ENCODE measurements around the gene PLPPR1.

PLPPR1 gene

GRCh38 chr9:101047848-101048397 lies 19.4 kb downstream of the PLPPR1 start:
- DNase-seq (ENCODE audit: low read depth in 1 of 2, low spot score in 1 of 2), result no peak

- no peak for DNase-seq (ENCODE audit: low read depth in 1 of 2, low spot score in 1 of 2)
These were observed 22.1 kb downstream of the PLPPR1 start for GRCh38 chr9:101050650-101051049.

GRCh38 chr9:101054657-101055056 lies 26.1 kb downstream of the PLPPR1 start:
- DNase-seq (ENCODE audit: low read depth in 1 of 2, low spot score in 1 of 2), result no peak

GRCh38 chr9:101055516-101055915 lies 27.0 kb downstream of the PLPPR1 start:
- no peak for DNase-seq (ENCODE audit: low read depth in 1 of 2, low spot score in 1 of 2)

GRCh38 chr9:101062686-101063085 lies 34.2 kb downstream of the PLPPR1 start:
- DNase-seq (ENCODE audit: low read depth in 1 of 2, low spot score in 1 of 2), result no peak

GRCh38 chr9:101063192-101063591 lies 34.7 kb downstream of the PLPPR1 start:
- DNase-seq (ENCODE audit: low read depth in 1 of 2, low spot score in 1 of 2), result no peak

- no peak for DNase-seq (ENCODE audit: low read depth in 1 of 2, low spot score in 1 of 2)
These were observed 35.7 kb downstream of the PLPPR1 start for GRCh38 chr9:101064206-101064605.

- DNase-seq (ENCODE audit: low read depth in 1 of 2, low spot score in 1 of 2), result no peak
These were observed 37.4 kb downstream of the PLPPR1 start for GRCh38 chr9:101065930-101066329.

GRCh38 chr9:101068696-101069095 lies 40.2 kb downstream of the PLPPR1 start:
- DNase-seq (ENCODE audit: low read depth in 1 of 2, low spot score in 1 of 2), result no peak

- no peak for DNase-seq (ENCODE audit: low read depth in 1 of 2, low spot score in 1 of 2)
These were observed 43.7 kb downstream of the PLPPR1 start for GRCh38 chr9:101072259-101072658.

- no peak for DNase-seq (ENCODE audit: low read depth in 1 of 2, low spot score in 1 of 2)
These were observed 44.6 kb downstream of the PLPPR1 start for GRCh38 chr9:101073122-101073521.

- DNase-seq (ENCODE audit: low read depth in 1 of 2, low spot score in 1 of 2), result no peak
These were observed 53.1 kb downstream of the PLPPR1 start for GRCh38 chr9:101081641-101082040.

GRCh38 chr9:101083448-101084202 lies 55.1 kb downstream of the PLPPR1 start:
- DNase-seq (ENCODE audit: low read depth in 1 of 2, low spot score in 1 of 2), result no peak

- no peak for DNase-seq (ENCODE audit: low read depth in 1 of 2, low spot score in 1 of 2)
These were observed 58.9 kb downstream of the PLPPR1 start for GRCh38 chr9:101087426-101087825.

- no peak for DNase-seq (ENCODE audit: low read depth in 1 of 2, low spot score in 1 of 2)
These were observed 64.4 kb downstream of the PLPPR1 start for GRCh38 chr9:101092922-101093321.

- no peak for DNase-seq (ENCODE audit: low read depth in 1 of 2, low spot score in 1 of 2)
These were observed 65.1 kb downstream of the PLPPR1 start for GRCh38 chr9:101093620-101094019.

- DNase-seq (ENCODE audit: low read depth in 1 of 2, low spot score in 1 of 2), result no peak
These were observed 66.2 kb downstream of the PLPPR1 start for GRCh38 chr9:101094686-101095085.

GRCh38 chr9:101097210-101097609 lies 68.7 kb downstream of the PLPPR1 start:
- DNase-seq (ENCODE audit: low read depth in 1 of 2, low spot score in 1 of 2), result no peak

- DNase-seq (ENCODE audit: low read depth in 1 of 2, low spot score in 1 of 2), result no peak
These were observed 69.9 kb downstream of the PLPPR1 start for GRCh38 chr9:101098392-101098791.

GRCh38 chr9:101114317-101114716 lies 85.8 kb downstream of the PLPPR1 start:
- no peak for DNase-seq (ENCODE audit: low read depth in 1 of 2, low spot score in 1 of 2)

GRCh38 chr9:101115102-101115501 lies 86.6 kb downstream of the PLPPR1 start:
- no peak for DNase-seq (ENCODE audit: low read depth in 1 of 2, low spot score in 1 of 2)

GRCh38 chr9:101117161-101117560 lies 88.6 kb downstream of the PLPPR1 start:
- DNase-seq (ENCODE audit: low read depth in 1 of 2, low spot score in 1 of 2), result no peak

GRCh38 chr9:101119206-101119819 lies 90.8 kb downstream of the PLPPR1 start:
- no peak for DNase-seq (ENCODE audit: low read depth in 1 of 2, low spot score in 1 of 2)
